CD4-positive, CD25-positive, alpha-beta regulatory T cell (primary cell): ENCODE measurements around the gene TMC2. TPM values are rescaled to one million over a fixed set of nuclear protein-coding genes. Genes with fewer than 3 reads are reported as not detected.
A peak's percentile ranks its signal among the peaks of the same experiment; 100 is the strongest.

Source experiments
- ATAC-seq, 2 donors: fragments of 150-1000 bp; cut with Tn5 transposase; one replicate each; pipeline ENCODE4 v1.10.0; 2021; ENCODE audit warnings: low read depth in 2 of 2, moderate number of reproducible peaks in 2 of 2, moderate library complexity in 1 of 2
- DNase-seq, 3 donors: peaks; one replicate each; pipeline versions ENCODE4 v3.0.0 to v3.0.0-alpha.2; 2012 to 2022; ENCODE audit warnings: mixed read lengths in 1 of 3
- H3K27ac ChIP-seq: one replicate; pipeline ENCODE4 v1.7.0; 2013; ENCODE audit warnings: mild to moderate bottlenecking, low read length; ENCODE audit not compliant: insufficient read depth, poor library complexity, severe bottlenecking
- H3K27me3 ChIP-seq: one replicate; pipeline ENCODE4 v1.7.0; 2013; ENCODE audit warnings: low read length; ENCODE audit not compliant: control insufficient read depth, insufficient read depth
- H3K36me3 ChIP-seq: one replicate; pipeline ENCODE4 v1.7.0; 2013; ENCODE audit warnings: mild to moderate bottlenecking, low read length, moderate library complexity; ENCODE audit not compliant: control insufficient read depth, insufficient read depth
- H3K4me1 ChIP-seq: 2 replicates; pipeline ENCODE4 v1.7.0; 2013; ENCODE audit warnings: mild to moderate bottlenecking, low read length; ENCODE audit not compliant: insufficient read depth, control insufficient read depth, poor library complexity, severe bottlenecking
- H3K4me3 ChIP-seq: one replicate; pipeline ENCODE4 v1.7.0; 2013; ENCODE audit warnings: low read depth, mild to moderate bottlenecking, low read length, moderate library complexity
- H3K9me3 ChIP-seq, 2 experiments: 1 replicate in 1 of 2; 2 replicates in 1 of 2; pipeline ENCODE4 v1.7.0; 2013; ENCODE audit warnings: low read length in 2 of 2, mild to moderate bottlenecking in 1 of 2, moderate library complexity in 1 of 2; ENCODE audit not compliant: control insufficient read depth in 2 of 2
- H3K27ac Mint-ChIP-seq, 3 donors: one replicate each; pipeline ENCODE4 v1.8.0; 2020 to 2022; ENCODE audit warnings: mild to moderate bottlenecking in 3 of 3, mixed read lengths in 3 of 3, moderate library complexity in 2 of 3
- H3K27me3 Mint-ChIP-seq: one replicate; pipeline ENCODE4 v1.8.0; 2022; ENCODE audit warnings: mild to moderate bottlenecking, mixed read lengths
- H3K36me3 Mint-ChIP-seq: one replicate; pipeline ENCODE4 v1.8.0; 2020; ENCODE audit warnings: mixed read lengths
- H3K4me1 Mint-ChIP-seq, 4 donors: one replicate each; pipeline ENCODE4 v1.8.0; 2020 to 2022; ENCODE audit warnings: mixed read lengths in 4 of 4, mild to moderate bottlenecking in 1 of 4
- H3K4me3 Mint-ChIP-seq, 4 donors: one replicate each; pipeline ENCODE4 v1.8.0; 2020 to 2022; ENCODE audit warnings: mild to moderate bottlenecking in 4 of 4, mixed read lengths in 4 of 4, moderate library complexity in 3 of 4
- H3K9me3 Mint-ChIP-seq, 7 donors: one replicate each; pipeline ENCODE4 v1.8.0; 2020 to 2022; ENCODE audit warnings: mixed read lengths in 7 of 7, mild to moderate bottlenecking in 3 of 7, moderate library complexity in 2 of 7
- polyA plus RNA-seq, 4 donors: library from polyadenylated mRNA; unstranded; fragments of 300-500 nt; fragmentation: Illumina TruSeq; gene quantifications; one replicate each; pipeline ENCODE4 v1.2.3, GENCODE V29; 2021
- total RNA-seq: library from RNA; stranded (reverse); gene quantifications from one replicate; pipeline ENCODE4 v1.2.3, GENCODE V29; 2022

TMC2 gene
- total and polyA plus RNA-seq, 5 donors from 2014 or later = not detected

DNA sequence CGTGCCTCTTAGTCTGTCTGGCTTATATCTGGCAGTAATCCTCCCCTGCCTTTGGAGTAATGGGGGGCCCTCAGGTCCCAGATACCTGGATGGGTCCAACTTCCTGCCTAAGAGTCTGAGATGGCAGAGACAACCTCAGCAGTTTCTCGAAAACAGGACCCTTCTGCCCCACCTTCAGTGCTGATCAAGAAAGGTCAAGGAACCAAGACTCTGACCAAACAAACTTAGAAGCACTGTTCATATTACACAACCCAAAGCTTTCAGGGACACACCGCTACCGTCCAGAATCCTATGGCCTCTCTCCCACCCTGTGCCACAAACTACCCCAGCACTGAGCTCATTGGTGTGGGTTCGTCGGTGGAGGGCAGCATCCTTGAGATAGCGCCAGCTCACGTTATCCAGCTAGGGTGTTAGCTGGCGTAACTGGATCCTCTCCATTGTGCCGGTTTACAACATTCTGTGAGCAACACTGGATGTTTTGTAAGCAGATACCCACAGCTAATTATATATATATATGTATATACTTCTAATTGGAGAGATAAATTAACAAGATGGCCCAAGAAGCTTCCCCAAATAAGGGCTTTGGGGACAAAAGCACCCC, 7.6 kb upstream of the TMC2 start:
- Mint-ChIP-seq H3K4me3 (peak overlapping the region in 2 of 4 donors; percentile 12 to 26), H3K4me1 (peaks cover 4 to 23% (median 6%) of the 10 kb centered on the region in 4 donors), H3K9me3 (peaks cover 0 to 3% (median 0%) of the 10 kb centered on the region in 7 donors), H3K27me3 (peaks cover 18% of the 10 kb centered on the region), H3K36me3 (no peaks in the 10 kb centered on the region), H3K27ac (no peak overlapping the region)
- Histone ChIP-seq H3K4me3 (no peak overlapping the region), H3K9me3 (no peaks in the 10 kb centered on the region), H3K27ac (no peak overlapping the region), H3K36me3 (no peaks in the 10 kb centered on the region), H3K4me1 (peaks cover 15% of the 10 kb centered on the region), H3K27me3 (peaks cover 2% of the 10 kb centered on the region)
- ATAC-seq = no peak
- DNase-seq = no peak

DNA sequence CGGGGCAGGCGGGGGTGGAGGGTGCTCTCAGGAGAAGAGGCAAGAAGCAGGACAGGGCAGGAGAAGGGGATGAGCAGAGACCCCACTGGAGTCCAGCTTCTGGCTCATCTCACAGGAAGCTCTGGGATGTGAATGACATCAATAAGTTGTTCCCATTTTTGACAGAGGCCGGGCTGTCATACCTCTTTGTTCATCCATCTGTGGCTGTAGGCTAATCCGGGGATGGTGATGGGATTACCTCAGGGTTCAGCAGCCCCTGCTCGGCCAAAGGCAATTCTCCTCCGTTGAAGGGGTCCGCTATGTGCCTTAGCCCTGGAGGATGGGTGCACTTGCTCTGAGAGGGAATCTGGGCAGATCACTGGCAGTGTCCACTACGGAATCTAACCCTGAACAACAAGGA, 3.3 kb upstream of the TMC2 start:
- Mint-ChIP-seq H3K36me3 (no peaks in the 10 kb centered on the region), H3K4me1 (peaks cover 0 to 8% (median 3%) of the 10 kb centered on the region in 4 donors), H3K9me3 (peaks cover 0 to 3% (median 0%) of the 10 kb centered on the region in 7 donors), H3K4me3 (no peak overlapping the region), H3K27ac (peak overlapping the region in 1 of 3 donors; percentile 76), H3K27me3 (peaks cover 14% of the 10 kb centered on the region)
- no peaks in the 10 kb centered on the region for H3K36me3 ChIP-seq
- no peaks in the 10 kb centered on the region for H3K9me3 ChIP-seq
- H3K4me1 ChIP-seq = no peaks in the 10 kb centered on the region
- no peak for DNase-seq
- H3K27ac ChIP-seq = no peak overlapping the region
- no peaks in the 10 kb centered on the region for H3K27me3 ChIP-seq
- H3K4me3 ChIP-seq = no peak overlapping the region
- no peak for ATAC-seq

DNA sequence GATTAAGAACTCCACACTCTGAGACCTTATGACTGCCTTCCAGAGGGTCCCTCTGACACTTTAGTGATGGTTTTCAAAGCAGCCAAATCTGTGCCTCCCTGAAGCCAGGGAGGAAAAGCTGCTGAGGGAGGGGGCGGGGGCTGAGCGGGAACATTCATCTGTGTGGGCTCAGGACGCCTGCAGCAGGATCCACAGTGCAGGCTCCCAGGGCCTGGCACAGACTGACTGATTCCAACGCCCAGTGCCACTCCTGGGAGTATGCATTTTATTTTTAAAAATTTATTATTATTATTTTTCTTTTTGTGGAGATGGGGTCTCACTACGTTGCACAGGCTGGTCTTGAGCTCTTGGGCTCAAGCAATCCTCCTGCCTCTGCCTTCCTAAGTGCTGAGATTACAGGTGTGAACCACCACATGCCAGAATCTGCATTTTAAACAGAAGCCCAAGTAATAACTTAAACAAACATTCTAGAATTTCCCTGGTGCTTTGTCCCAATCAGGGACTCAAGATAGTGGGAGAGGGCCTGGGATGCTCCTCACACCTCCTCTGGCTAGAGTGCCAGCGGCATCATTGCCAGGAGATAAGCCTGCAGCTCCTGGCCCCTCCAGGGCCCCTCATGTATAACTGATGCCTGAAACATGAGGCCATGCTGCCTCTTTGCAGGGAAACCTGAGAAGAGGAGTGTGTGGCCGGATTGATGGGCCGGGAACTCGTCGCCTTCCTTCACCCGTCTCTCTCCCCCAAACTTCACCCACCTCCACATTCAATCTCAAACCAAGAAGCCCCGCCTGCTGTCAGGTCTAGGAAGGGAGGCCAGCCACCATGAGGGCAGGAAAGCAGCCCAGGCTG, 438 bp upstream of the TMC2 start:
- ATAC-seq = no peak
- H3K27ac ChIP-seq = no peak overlapping the region
- H3K27me3 ChIP-seq = no peaks in the 10 kb centered on the region
- Mint-ChIP-seq H3K27ac (no peak overlapping the region), H3K36me3 (no peaks in the 10 kb centered on the region), H3K9me3 (peaks cover 0 to 3% (median 0%) of the 10 kb centered on the region in 7 donors), H3K4me3 (no peak overlapping the region), H3K4me1 (no peaks in the 10 kb centered on the region), H3K27me3 (peaks cover 19% of the 10 kb centered on the region)
- no peak overlapping the region for H3K4me3 ChIP-seq
- DNase-seq = no peak
- H3K36me3 ChIP-seq = no peaks in the 10 kb centered on the region
- no peaks in the 10 kb centered on the region for H3K9me3 ChIP-seq
- H3K4me1 ChIP-seq = no peaks in the 10 kb centered on the region

DNA sequence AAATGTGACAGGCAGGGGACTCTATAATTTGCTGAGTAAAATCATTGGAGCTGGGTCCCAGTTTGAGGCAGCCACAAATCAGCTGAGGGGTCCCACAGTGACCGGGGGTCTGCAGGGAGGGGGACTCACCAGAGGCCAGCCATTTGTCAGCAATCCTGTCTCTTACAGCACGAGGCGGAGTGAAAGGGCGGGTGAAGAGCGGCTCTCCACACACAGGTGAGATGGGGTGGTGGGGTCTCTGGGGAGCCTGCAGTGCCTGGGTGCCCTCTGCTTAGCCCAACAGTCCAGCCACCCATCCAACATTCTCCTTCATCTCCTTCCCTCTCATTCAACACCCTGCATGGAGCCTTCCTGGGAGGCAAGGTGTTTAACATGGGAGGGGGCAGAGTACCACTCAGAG, 728 bp downstream of the TMC2 start:
- Histone ChIP-seq H3K27me3 (no peaks in the 10 kb centered on the region), H3K9me3 (no peaks in the 10 kb centered on the region), H3K4me1 (no peaks in the 10 kb centered on the region), H3K27ac (no peak overlapping the region), H3K36me3 (no peaks in the 10 kb centered on the region), H3K4me3 (no peak overlapping the region)
- Mint-ChIP-seq H3K36me3 (no peaks in the 10 kb centered on the region), H3K9me3 (no peaks in the 10 kb centered on the region), H3K27ac (no peak overlapping the region), H3K4me1 (no peaks in the 10 kb centered on the region), H3K4me3 (no peak overlapping the region), H3K27me3 (peaks cover 25% of the 10 kb centered on the region)
- no peak for DNase-seq
- ATAC-seq = no peak

DNA sequence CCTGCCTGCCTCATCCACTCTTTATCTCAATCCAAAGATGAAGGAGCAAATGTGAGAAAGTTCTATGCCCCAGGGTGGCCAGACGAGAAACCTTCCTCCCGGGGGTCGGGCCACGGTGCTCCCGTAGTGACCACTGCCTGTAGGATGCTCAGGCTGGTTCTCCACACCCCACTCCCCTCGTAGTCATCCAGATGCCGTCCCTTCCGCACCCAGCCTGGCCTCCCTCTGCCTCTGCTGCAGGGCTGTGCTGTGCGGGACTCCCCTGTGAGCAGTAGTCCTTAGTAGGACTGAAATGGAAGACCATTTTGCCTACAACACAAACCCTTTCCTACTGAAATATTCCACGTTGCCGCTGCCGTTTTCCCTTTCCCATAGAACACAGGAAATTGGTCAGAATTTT, 2.0 kb downstream of the TMC2 start:
- no peaks in the 10 kb centered on the region for H3K9me3 ChIP-seq
- H3K4me3 ChIP-seq = no peak overlapping the region
- no peaks in the 10 kb centered on the region for H3K27me3 ChIP-seq
- Mint-ChIP-seq H3K27me3 (peaks cover 31% of the 10 kb centered on the region), H3K4me1 (no peaks in the 10 kb centered on the region), H3K27ac (no peak overlapping the region), H3K9me3 (no peaks in the 10 kb centered on the region), H3K36me3 (no peaks in the 10 kb centered on the region), H3K4me3 (no peak overlapping the region)
- no peak for DNase-seq
- H3K4me1 ChIP-seq = no peaks in the 10 kb centered on the region
- H3K36me3 ChIP-seq = no peaks in the 10 kb centered on the region
- ATAC-seq = no peak
- no peak overlapping the region for H3K27ac ChIP-seq

DNA sequence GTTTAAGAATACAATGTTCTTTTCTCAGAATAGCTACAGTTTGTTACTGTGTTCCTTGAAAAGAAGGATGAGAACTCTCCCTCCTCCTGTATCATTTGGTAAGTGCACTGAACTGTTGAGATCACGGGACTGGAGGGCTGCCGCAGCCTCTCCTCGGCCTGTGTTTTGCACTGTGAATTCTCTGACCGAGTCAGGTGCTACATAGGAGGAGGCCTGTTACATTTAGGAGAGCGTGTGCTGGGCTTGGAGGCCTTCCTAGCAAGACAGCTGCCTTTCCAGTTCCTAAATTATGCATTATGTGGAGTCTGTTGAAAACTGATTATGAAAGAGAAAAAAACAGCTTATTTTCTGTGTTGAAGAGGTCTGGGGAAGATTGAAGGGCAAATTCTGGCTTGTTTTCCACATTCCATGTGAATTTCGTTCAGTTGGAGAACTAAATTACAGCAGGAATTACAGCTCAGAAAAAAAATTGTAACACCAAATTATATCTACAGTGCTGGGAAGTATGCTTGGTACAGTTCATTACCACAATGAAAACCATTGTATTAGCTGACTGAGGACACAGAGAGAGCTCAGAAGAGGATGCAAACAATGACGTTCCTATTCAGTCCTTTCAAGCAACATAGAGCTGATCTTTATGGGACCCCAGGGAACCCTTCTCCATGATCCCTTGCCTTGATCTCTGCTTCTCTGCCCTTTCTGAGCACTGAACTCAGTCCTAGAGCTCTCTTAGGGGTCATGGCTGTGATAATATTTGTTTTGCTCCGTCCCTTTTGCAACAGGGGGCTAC, 2.8 kb downstream of the TMC2 start:
- Mint-ChIP-seq H3K9me3 (no peaks in the 10 kb centered on the region), H3K4me3 (no peak overlapping the region), H3K27me3 (peaks cover 35% of the 10 kb centered on the region), H3K4me1 (no peaks in the 10 kb centered on the region), H3K36me3 (no peaks in the 10 kb centered on the region), H3K27ac (no peak overlapping the region)
- Histone ChIP-seq H3K9me3 (no peaks in the 10 kb centered on the region), H3K27me3 (no peaks in the 10 kb centered on the region), H3K27ac (no peak overlapping the region), H3K4me1 (no peaks in the 10 kb centered on the region), H3K36me3 (no peaks in the 10 kb centered on the region), H3K4me3 (no peak overlapping the region)
- DNase-seq (no peak), ATAC-seq (no peak)

DNA sequence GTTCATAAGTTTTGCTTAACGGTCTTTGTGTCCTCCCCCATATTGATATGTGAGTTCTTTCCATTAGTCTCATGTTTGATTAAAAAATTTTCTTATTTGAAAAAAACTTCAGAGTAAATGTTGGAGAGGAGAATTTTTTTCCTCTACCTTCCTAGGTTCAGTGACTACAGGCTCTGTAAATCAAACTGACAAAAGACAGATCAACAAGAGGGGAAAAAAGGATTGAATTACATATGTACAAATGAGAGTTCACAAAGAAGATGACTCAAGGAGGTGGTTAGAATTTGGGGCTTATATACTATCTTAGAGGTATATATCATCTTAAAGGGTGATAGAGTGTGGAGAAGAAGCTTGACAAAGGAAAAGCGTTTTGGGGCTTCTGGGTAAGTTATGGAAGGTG, 5.6 kb downstream of the TMC2 start:
- Histone ChIP-seq H3K4me3 (no peak overlapping the region), H3K27ac (no peak overlapping the region), H3K4me1 (no peaks in the 10 kb centered on the region), H3K36me3 (no peaks in the 10 kb centered on the region), H3K27me3 (peaks cover 5% of the 10 kb centered on the region), H3K9me3 (no peaks in the 10 kb centered on the region)
- no peaks in the 10 kb centered on the region for H3K4me1 Mint-ChIP-seq
- no peaks in the 10 kb centered on the region for H3K36me3 Mint-ChIP-seq
- no peaks in the 10 kb centered on the region for H3K9me3 Mint-ChIP-seq
- no peak for ATAC-seq
- DNase-seq = no peak
- peaks cover 34% of the 10 kb centered on the region for H3K27me3 Mint-ChIP-seq
- no peak overlapping the region for H3K27ac Mint-ChIP-seq
- no peak overlapping the region for H3K4me3 Mint-ChIP-seq
